GM12878 (cell line): ENCODE measurements around the gene SEC24D. TPM values are rescaled to one million over a fixed set of nuclear protein-coding genes. Genes with fewer than 3 reads are reported as not detected.
A peak's percentile ranks its signal among the peaks of the same experiment; 100 is the strongest.

Source experiments
- ATAC-seq: fragments of 200-7000 bp; cut with Tn5 transposase; 3 replicates; pipeline ENCODE4 v1.9.1; 2020; ENCODE audit warnings: mild to moderate bottlenecking, moderate library complexity
- BruUV-seq: library from RNA; stranded (reverse); fragments of 400-500 nt; replicated peaks from 2 replicates; lab custom pipeline; 2021; lab: Mats Ljungman, UMichigan
- CTCF ChIA-PET: fragments of 300-600 bp; sonication (Branson Sonifier 250); formaldehyde crosslinking; extraction: SDS; loops from one replicate; lab custom pipeline; 2021; ENCODE audit warnings: inconsistent platforms; lab: Yijun Ruan, JAX
- POLR2A ChIA-PET: fragments of 350-600 bp; formaldehyde crosslinking; extraction: SDS; loops from one replicate; lab custom pipeline; 2021; ENCODE audit warnings: inconsistent platforms; lab: Charles Lee
- RAD21 ChIA-PET: fragments of 300-600 bp; sonication (Branson Sonifier 250); formaldehyde crosslinking; loops from one replicate; lab custom pipeline; 2023; ENCODE audit warnings: antibody characterized with exemption; ENCODE audit not compliant: unreplicated experiment; lab: Charles Lee
- SMC1A ChIA-PET: fragments of 300-600 bp; sonication (Branson Sonifier 250); formaldehyde crosslinking; loops from one replicate; lab custom pipeline; 2023; ENCODE audit not compliant: unreplicated experiment, uncharacterized antibody; lab: Charles Lee
- DNase-seq: peaks from one replicate; pipeline ENCODE4 v3.0.0-alpha.2; 2011; ENCODE audit warnings: low read depth, low spot score
- FAIRE-seq: peaks from 3 replicates; lab custom pipeline; 2011; peaks lifted over from hg19 to GRCh38; lab: Jason Lieb, UNC
- H2AFZ ChIP-seq: 2 replicates; pipeline ENCODE4 v1.6.0; 2011; ENCODE audit warnings: low read depth, low read length, control low read depth; ENCODE audit not compliant: control insufficient read depth
- H3K27ac ChIP-seq: 2 replicates; pipeline ENCODE4 v1.5.1; 2011; ENCODE audit warnings: control low read depth; ENCODE audit not compliant: control insufficient read depth, insufficient read depth
- H3K27me3 ChIP-seq, 2 experiments: replicated peaks in 1 of 2; 2 replicates each; pipeline versions ENCODE4 v1.6.0 to v1.6.1; 2011; ENCODE audit warnings: low read length in 1 of 2; ENCODE audit not compliant: control insufficient read depth in 2 of 2, insufficient read depth in 2 of 2
- H3K36me3 ChIP-seq, 2 experiments: 2 replicates each; pipeline ENCODE4 v1.5.1; 2011; ENCODE audit warnings: low read length in 1 of 2; ENCODE audit not compliant: control insufficient read depth in 2 of 2, insufficient read depth in 2 of 2
- H3K4me1 ChIP-seq: 2 replicates; pipeline ENCODE4 v1.6.1; 2011; ENCODE audit warnings: mild to moderate bottlenecking, low read length, moderate library complexity, mixed read lengths; ENCODE audit not compliant: control insufficient read depth, insufficient read depth
- H3K4me2 ChIP-seq: 2 replicates; pipeline ENCODE4 v1.6.0; 2011; ENCODE audit warnings: control low read depth; ENCODE audit not compliant: control insufficient read depth, insufficient read depth
- H3K4me3 ChIP-seq: fragments of 200-600 bp; sonication (generic); 2 replicates; pipeline ENCODE4 v1.5.1; 2016
- H3K79me2 ChIP-seq: 2 replicates; pipeline ENCODE4 v1.6.0; 2011; ENCODE audit warnings: low read length; ENCODE audit not compliant: control insufficient read depth, insufficient read depth
- H3K9ac ChIP-seq: 2 replicates; pipeline ENCODE4 v1.8.0; 2011; ENCODE audit warnings: low read length, control low read depth, mixed read lengths; ENCODE audit not compliant: control insufficient read depth, insufficient read depth
- H3K9me3 ChIP-seq: replicated peaks from 3 replicates; pipeline ENCODE4 v1.5.1; 2011; ENCODE audit warnings: mild to moderate bottlenecking, low read length; ENCODE audit not compliant: control insufficient read depth, insufficient read depth
- H4K20me1 ChIP-seq: 2 replicates; pipeline ENCODE4 v1.6.0; 2011; ENCODE audit not compliant: control insufficient read depth, insufficient read depth
- RAD21 ChIP-seq: IDR thresholded peaks from 2 replicates; pipeline ENCODE4 v1.6.1; 2011; ENCODE audit warnings: mild to moderate bottlenecking, low read depth, low read length, moderate library complexity; ENCODE audit not compliant: insufficient read depth
- SIN3A ChIP-seq: IDR thresholded peaks from 2 replicates; pipeline ENCODE4 v1.6.1; 2012; ENCODE audit warnings: low read depth, low read length, improper control_type of control experiment
- SMC3 ChIP-seq: IDR thresholded peaks from 2 replicates; pipeline ENCODE4 v1.6.1; 2011; ENCODE audit warnings: low read length, improper control_type of control experiment, borderline replicate concordance
- SPI1 ChIP-seq: IDR thresholded peaks from 2 replicates; pipeline ENCODE4 v1.6.1; 2011; ENCODE audit warnings: low read depth, mild to moderate bottlenecking, low read length, moderate library complexity, borderline replicate concordance; ENCODE audit not compliant: insufficient read depth
- TCF12 ChIP-seq: IDR thresholded peaks from 2 replicates; pipeline ENCODE4 v1.6.1; 2011; ENCODE audit warnings: low read depth, mild to moderate bottlenecking, low read length
- WGBS: methylation state at CpG from one replicate; pipeline ENCODE4 v1.1.6; 2016; ENCODE audit warnings: low lambda C conversion rate; ENCODE audit not compliant: insufficient replicate concordance, insufficient coverage; ENCODE audit errors: missing lambda C conversion rate; 5-methylcytosine and 5-hydroxymethylcytosine counted together
- in situ Hi-C: fragments of 300-500 bp; cut with MboI; formaldehyde crosslinking; loops from 9 replicates; pipeline ENCODE4 v1.14.3; 2018; ENCODE audit warnings: mixed read lengths
- intact Hi-C: fragments of 100-400 bp; cut with micrococcal nuclease; formaldehyde crosslinking; loops from one replicate; pipeline ENCODE4 v1.14.2; 2022; ENCODE audit not compliant: unreplicated experiment
- polyA plus RNA-seq, 11 experiments: library from polyadenylated mRNA; depleted of rRNA in 4 of 11; unstranded in 6 of 11; stranded (reverse) in 5 of 11; fragments of >200 nt; fragmentation: Nextera tagmentation in 4 of 11; fragmentation: Illumina TruSeq in 1 of 11; extraction: Ambion mirVana in 4 of 11; extraction: Trizol in 1 of 11; gene quantifications; 1 replicate in 1 of 11; 2 replicates in 10 of 11; pipeline versions ENCODE4 v1.2.1 to v1.2.3, GENCODE V29; 2011 to 2016; ENCODE audit warnings: inconsistent platforms in 2 of 11, missing spikeins in 2 of 11, low read depth in 1 of 11
- total RNA-seq, 4 experiments: library from RNA; depleted of rRNA in 3 of 4; stranded (reverse); fragments of >200 nt in 3 of 4; fragmentation: Illumina TruSeq in 1 of 4; extraction: Trizol in 1 of 4; gene quantifications; 2 replicates each; pipeline versions ENCODE4 v1.2.1 to v1.2.3, GENCODE V29; 2013 to 2021
- TF ChIP-seq, protein P1 (sequence below): fragments of 450-650 bp; IDR thresholded peaks from 2 replicates; pipeline ENCODE4 v1.6.1; 2017; ENCODE audit warnings: mild to moderate bottlenecking
- TF ChIP-seq, protein P2 (sequence below), 3 experiments: IDR thresholded peaks in 2 of 3; conservative IDR thresholded peaks in 1 of 3; 2 replicates each; pipeline ENCODE4 v1.5.1; 2011; ENCODE audit warnings: low read depth in 3 of 3, low read length in 3 of 3, mild to moderate bottlenecking in 3 of 3, control low read depth in 2 of 3, moderate library complexity in 2 of 3, inconsistent platforms in 1 of 3, mixed read lengths in 1 of 3; ENCODE audit not compliant: control insufficient read depth in 2 of 3, insufficient read depth in 1 of 3; ENCODE audit errors: extremely low read depth in 1 of 3

SEC24D gene
- total and polyA plus RNA-seq, 10 of the 15 experiments (the other 5 are each of a cell fraction or from before 2014, with no cell fraction given): 12.8 to 61.9 (median 25.6) TPM

DNA sequence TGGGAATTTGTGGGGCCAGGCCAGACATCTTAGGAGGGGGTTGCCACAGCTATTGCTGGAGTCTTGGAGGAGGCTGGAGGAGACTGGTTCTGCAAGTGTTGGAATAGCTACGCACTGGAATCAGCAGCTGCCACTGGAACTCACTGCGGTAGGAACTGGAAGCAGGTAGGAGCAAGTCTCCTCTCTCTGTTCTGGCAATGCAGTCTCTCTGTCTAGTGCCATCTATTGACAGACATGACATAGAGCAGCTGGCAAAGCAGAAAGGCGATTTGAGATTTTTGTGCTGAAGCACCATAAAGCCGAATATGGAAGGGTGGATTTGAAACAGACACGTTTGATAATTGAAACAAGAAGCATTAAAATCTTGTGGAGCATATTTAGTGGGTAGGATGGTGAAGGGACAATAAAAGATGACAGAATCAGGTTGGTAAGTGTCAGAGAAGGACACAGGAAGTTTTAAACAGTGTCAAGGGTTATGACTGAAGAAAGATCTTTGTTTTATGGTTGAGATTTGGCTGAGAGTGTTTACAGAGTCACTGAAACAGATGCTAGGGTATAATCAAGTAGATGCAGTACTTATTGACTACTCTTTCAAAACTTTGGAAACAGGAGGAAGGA is 29.3 kb upstream of the SEC24D start:
- no TSS peak for BruUV-seq
- SMC1A ChIA-PET: interaction anchor here (0.6 to 1.8 kb wide), 18 partner anchors 13 to 518 kb away, joined by 3 to 13 read pairs (median 4); no protein-coding TSS in a partner anchor
- H3K4me3 ChIP-seq: no peak overlapping the region
- no peaks in the 10 kb centered on the region for H3K79me2 ChIP-seq
- H3K27ac ChIP-seq: no peak overlapping the region
- peak; percentile 90 for ATAC-seq
- no peaks in the 10 kb centered on the region for H3K36me3 ChIP-seq
- H3K4me2 ChIP-seq: 0 out of 2 replicates have a peak overlapping the region, but pooled peaks have one; percentile 17
- TF ChIP-seq, protein P1, sequence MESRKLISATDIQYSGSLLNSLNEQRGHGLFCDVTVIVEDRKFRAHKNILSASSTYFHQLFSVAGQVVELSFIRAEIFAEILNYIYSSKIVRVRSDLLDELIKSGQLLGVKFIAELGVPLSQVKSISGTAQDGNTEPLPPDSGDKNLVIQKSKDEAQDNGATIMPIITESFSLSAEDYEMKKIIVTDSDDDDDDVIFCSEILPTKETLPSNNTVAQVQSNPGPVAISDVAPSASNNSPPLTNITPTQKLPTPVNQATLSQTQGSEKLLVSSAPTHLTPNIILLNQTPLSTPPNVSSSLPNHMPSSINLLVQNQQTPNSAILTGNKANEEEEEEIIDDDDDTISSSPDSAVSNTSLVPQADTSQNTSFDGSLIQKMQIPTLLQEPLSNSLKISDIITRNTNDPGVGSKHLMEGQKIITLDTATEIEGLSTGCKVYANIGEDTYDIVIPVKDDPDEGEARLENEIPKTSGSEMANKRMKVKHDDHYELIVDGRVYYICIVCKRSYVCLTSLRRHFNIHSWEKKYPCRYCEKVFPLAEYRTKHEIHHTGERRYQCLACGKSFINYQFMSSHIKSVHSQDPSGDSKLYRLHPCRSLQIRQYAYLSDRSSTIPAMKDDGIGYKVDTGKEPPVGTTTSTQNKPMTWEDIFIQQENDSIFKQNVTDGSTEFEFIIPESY: no peak
- no peak for TF ChIP-seq SIN3A
- TF ChIP-seq, protein P2, sequence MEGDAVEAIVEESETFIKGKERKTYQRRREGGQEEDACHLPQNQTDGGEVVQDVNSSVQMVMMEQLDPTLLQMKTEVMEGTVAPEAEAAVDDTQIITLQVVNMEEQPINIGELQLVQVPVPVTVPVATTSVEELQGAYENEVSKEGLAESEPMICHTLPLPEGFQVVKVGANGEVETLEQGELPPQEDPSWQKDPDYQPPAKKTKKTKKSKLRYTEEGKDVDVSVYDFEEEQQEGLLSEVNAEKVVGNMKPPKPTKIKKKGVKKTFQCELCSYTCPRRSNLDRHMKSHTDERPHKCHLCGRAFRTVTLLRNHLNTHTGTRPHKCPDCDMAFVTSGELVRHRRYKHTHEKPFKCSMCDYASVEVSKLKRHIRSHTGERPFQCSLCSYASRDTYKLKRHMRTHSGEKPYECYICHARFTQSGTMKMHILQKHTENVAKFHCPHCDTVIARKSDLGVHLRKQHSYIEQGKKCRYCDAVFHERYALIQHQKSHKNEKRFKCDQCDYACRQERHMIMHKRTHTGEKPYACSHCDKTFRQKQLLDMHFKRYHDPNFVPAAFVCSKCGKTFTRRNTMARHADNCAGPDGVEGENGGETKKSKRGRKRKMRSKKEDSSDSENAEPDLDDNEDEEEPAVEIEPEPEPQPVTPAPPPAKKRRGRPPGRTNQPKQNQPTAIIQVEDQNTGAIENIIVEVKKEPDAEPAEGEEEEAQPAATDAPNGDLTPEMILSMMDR (IDR thresholded peaks at IDR 0.05 in 2 of 3, conservative IDR thresholded peaks at IDR 0.05 in 1 of 3; ENCODE audit: control insufficient read depth in 2 of 3, extremely low read depth in 1 of 3, insufficient read depth in 1 of 3, low read depth in 3 of 3, low read length in 3 of 3): peak; percentile 70 to 80 (median 72)
- TF ChIP-seq RAD21: peak; percentile 62
- TF ChIP-seq TCF12: 0 out of 2 replicates have a peak, but pooled peaks have one; percentile 37
- no peak for TF ChIP-seq SPI1
- TF ChIP-seq SMC3: peak; percentile 68
- TF ChIP-seq, all 136 proteins: peak for 4
- H2AFZ ChIP-seq: peak overlapping the region; percentile 13
- POLR2A ChIA-PET: interaction anchor here (1.2 kb wide), 1 partner anchor 15 kb away, joined by 3 read pairs; no protein-coding TSS in a partner anchor
- RAD21 ChIA-PET: interaction anchor here (0.7 to 1.1 kb wide), 6 partner anchors 11 to 123 kb away, joined by 3 to 6 read pairs (median 4); no protein-coding TSS in a partner anchor
- in situ Hi-C loops (no loop called here), intact Hi-C loops (loop anchor here (1.0 kb wide), 1 partner anchor 93 kb away; no protein-coding TSS in a partner anchor)
- H3K4me1 ChIP-seq: no peaks in the 10 kb centered on the region
- CTCF ChIA-PET: interaction anchor here (0.9 to 4.1 kb wide), 25 partner anchors 9 to 186 kb away, joined by 3 to 57 read pairs (median 5); no protein-coding TSS in a partner anchor
- H3K9me3 ChIP-seq: no peaks in the 10 kb centered on the region
- H3K27me3 ChIP-seq: no peaks in the 10 kb centered on the region
- H3K9ac ChIP-seq: no peak overlapping the region
- DNase-seq: no peak
- 6% methylated on average over 5 of the region's 5 CpGs for WGBS
- FAIRE-seq: peak; percentile 87
- H4K20me1 ChIP-seq: no peaks in the 10 kb centered on the region
